Right atrium auricular region (tissue), 2 donors: ENCODE results near the gene GNG7. TPM values are rescaled to one million over a fixed set of nuclear protein-coding genes. Genes with fewer than 3 reads are reported as not detected.
"Not testable (repeated sequence)": the region's sequence is repeated elsewhere in the genome, so short reads cannot be mapped to it uniquely, and the experiment has no call there.

Experiments
- DNase-seq: peaks from one replicate; pipeline ENCODE4 v3.0.0-alpha.2; 2019; ENCODE audit warnings: low spot score
- H3K27ac ChIP-seq, 2 donors: fragments of 200-600 bp; sonication (generic); 1 replicate in 1 of 2; 2 replicates in 1 of 2; pipeline ENCODE4 v1.5.1; 2016 to 2019
- H3K27me3 ChIP-seq, 2 donors: fragments of 200-600 bp; sonication (generic); one replicate each; pipeline versions ENCODE4 v1.5.1 to v1.6.0; 2017 to 2019
- H3K36me3 ChIP-seq: fragments of 200-600 bp; sonication (generic); one replicate; pipeline ENCODE4 v1.5.1; 2016
- H3K4me1 ChIP-seq, 2 donors: fragments of 200-600 bp; sonication (generic); one replicate each; pipeline versions ENCODE4 v1.5.1 to v1.6.0; 2017 to 2019
- H3K4me3 ChIP-seq, 2 donors: fragments of 200-600 bp; sonication (generic); 1 replicate in 1 of 2; 2 replicates in 1 of 2; pipeline ENCODE4 v1.5.1; 2017 to 2019; ENCODE audit warnings: mild to moderate bottlenecking in 1 of 2, moderate library complexity in 1 of 2
- H3K9me3 ChIP-seq, 2 donors: fragments of 200-600 bp; sonication (generic); one replicate each; pipeline ENCODE4 v1.5.1; 2019
- total RNA-seq, 2 donors: library from RNA; depleted of rRNA; stranded (reverse); fragments of >200 nt; gene quantifications; one replicate each; pipeline ENCODE4 v1.1.0, GENCODE V29; 2016
- TF ChIP-seq, protein P1 (sequence below), 2 donors: fragments of 200-600 bp; sonication (generic); IDR thresholded peaks; one replicate each; pipeline ENCODE4 v1.5.1; 2019; ENCODE audit warnings: antibody characterized with exemption in 2 of 2

GNG7 gene
- total RNA-seq, 2 donors from 2014 or later: 18.0 to 22.8 TPM

DNA sequence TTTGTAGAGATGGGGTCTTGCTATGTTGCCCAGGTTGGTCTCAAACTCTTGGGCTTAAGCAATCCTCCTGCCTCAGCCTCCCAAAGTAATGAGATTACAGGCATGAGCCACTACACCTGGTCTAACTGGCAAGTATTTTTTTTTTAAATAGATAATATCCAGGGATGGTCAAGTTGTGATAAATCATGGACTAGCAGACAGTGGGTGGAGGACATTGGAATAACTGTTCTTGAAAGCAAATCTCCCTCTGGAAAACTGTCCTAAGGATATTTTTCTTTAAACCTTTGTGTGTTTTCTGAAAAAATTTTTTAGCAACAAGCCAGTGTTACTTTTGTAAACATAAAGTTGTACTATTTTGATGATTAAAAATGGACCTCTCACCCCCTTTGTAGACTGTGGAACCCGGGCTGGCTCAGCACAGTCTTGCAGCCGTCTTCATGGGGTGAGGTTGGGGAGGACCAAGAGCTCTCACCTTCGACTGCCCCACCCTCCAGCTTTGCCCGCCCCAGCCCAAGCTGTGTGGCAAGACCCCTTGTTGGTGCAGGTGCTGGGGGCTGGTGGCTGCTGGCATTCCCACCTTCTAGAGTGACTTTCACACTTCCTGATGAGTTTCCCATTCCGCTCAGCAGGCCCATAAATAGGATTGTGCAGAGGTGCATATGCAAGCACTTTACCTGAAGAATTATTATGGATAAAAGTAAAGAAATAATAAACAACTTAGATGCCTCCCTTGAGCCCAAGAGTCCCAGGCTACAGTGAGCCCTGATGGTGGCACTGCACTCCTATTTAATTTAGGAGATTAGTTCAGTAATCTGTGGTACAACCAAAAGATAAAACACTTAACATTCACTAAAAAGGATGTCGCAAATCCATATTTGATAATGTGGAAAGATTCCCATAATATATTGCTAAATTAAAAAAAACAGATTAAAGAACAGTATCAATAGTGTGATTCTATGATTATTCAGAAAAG is 119.2 kb downstream of the GNG7 start:
- peaks cover 0 to 34% of the 10 kb centered on the region in 2 donors for H3K4me1 ChIP-seq
- DNase-seq: no peak
- no peaks in the 10 kb centered on the region for H3K36me3 ChIP-seq
- peaks cover 0 to 24% of the 10 kb centered on the region in 2 donors for H3K9me3 ChIP-seq
- no peak overlapping the region for H3K27ac ChIP-seq
- H3K4me3 ChIP-seq: no peak overlapping the region
- no peaks in the 10 kb centered on the region for H3K27me3 ChIP-seq
- TF ChIP-seq, protein P1, sequence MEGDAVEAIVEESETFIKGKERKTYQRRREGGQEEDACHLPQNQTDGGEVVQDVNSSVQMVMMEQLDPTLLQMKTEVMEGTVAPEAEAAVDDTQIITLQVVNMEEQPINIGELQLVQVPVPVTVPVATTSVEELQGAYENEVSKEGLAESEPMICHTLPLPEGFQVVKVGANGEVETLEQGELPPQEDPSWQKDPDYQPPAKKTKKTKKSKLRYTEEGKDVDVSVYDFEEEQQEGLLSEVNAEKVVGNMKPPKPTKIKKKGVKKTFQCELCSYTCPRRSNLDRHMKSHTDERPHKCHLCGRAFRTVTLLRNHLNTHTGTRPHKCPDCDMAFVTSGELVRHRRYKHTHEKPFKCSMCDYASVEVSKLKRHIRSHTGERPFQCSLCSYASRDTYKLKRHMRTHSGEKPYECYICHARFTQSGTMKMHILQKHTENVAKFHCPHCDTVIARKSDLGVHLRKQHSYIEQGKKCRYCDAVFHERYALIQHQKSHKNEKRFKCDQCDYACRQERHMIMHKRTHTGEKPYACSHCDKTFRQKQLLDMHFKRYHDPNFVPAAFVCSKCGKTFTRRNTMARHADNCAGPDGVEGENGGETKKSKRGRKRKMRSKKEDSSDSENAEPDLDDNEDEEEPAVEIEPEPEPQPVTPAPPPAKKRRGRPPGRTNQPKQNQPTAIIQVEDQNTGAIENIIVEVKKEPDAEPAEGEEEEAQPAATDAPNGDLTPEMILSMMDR (IDR thresholded peaks at IDR 0.05): no peak

DNA sequence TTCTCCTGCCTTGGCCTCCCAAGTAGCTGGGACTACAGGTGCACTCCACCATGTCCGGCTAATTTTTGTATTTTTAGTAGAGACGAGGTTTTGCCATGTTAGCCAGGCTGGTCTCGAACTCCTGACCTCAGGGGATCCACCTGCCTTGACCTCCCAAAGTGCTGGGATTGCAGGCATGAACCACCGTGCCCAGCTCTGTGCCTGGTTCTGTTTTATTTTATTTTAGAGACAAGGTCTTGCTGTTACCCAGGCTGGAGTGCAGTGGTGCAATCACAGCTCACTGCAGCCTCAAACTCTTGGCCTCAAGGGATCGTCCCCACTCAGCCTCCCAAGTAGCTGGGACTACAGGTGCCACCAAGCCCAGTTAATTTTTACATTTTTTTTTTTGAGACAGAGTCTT is 122.1 kb downstream of the GNG7 start:
- H3K27me3 ChIP-seq, H3K36me3 ChIP-seq, H3K4me3 ChIP-seq, DNase-seq: not testable (repeated sequence)
- H3K9me3 ChIP-seq: peaks cover 0 to 24% of the 10 kb centered on the region in 2 donors
- peak overlapping the region; percentile 91 for H3K27ac ChIP-seq
- peaks cover 0 to 43% of the 10 kb centered on the region in 2 donors for H3K4me1 ChIP-seq

DNA sequence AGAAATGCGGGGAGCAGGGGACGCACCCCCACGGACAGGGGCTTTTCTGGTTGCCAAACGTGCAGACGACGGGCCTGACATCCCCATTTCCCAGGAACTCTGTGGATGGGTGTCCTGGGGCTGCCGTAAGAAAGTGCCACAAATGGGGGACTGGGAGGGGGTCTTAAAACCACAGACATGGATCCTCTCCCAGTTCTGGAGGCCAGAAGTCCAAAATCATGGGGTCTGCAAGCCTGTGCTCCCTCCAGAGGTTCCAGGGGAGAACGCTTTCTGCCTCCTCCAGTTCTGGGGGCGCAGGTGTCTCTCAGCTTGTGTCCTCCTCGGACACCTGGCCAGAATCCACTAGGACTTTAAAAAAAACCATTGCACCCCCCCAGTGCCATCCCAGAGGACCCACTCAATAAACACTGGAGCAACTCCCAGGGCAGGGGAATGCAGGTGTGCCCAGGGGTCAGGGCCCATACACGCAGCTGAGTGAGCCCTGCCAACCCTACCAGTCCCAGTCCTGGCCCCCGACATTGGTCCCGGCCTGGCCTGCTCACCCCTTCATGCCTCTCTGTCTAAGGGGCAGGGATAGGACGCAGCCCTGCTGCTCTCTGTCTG is 122.7 kb downstream of the GNG7 start:
- DNase-seq: no peak
- peak overlapping the region; percentile 36 to 51 for H3K4me3 ChIP-seq
- TF ChIP-seq, protein P1 (IDR thresholded peaks at IDR 0.05): peak in 1 of 2 donors; percentile 17

DNA sequence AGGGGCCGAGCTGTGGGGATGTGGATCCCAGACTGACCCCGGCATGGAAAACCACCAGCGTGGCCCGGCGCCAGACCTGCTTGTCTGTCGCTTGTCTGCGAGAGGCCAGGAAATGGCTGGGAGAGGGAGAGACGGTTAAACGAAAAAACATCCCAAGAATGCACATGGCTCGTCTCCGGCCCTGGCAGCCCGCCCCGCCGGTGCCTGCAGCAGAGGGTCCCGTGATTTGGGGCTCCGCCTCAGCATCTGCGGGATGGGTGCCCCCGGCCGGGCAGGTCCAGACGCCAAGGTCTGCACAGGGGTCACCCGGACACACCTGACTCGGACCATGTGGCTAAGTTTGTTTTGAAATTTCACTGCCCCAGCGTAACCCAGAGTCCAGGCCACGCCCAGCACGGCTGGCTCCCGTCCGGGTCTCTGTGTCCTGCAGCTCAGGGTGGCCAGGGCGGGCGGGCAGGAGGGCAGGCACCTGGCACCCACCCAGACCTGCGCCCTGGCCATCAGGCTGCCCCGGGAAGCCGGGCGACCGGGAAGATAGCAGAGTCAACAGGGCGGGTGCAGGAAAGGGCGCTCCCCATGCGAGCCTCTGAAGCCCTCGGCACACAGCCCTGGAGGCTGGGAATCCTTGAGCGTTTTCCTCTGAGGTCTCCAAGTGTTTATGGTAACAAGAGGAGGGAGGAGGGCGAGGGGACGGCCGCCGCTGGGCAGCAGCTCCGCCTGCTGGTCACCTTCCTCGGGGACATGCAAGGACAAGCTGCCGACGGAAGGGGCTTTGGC is 123.4 kb downstream of the GNG7 start:
- Histone ChIP-seq H3K27ac (peak overlapping the region; percentile 91), H3K4me1 (peaks cover 0 to 43% of the 10 kb centered on the region in 2 donors), H3K9me3 (peaks cover 0 to 24% of the 10 kb centered on the region in 2 donors), H3K36me3 (no peaks in the 10 kb centered on the region), H3K27me3 (no peaks in the 10 kb centered on the region), H3K4me3 (peak overlapping the region; percentile 36 to 51)
- peak; percentile 97 for DNase-seq
- TF ChIP-seq, protein P1 (IDR thresholded peaks at IDR 0.05): peak; percentile 90 to 95

More for the DNA sequence above, 122.7 kb downstream of the GNG7 start:
- Histone ChIP-seq H3K27ac (peak overlapping the region; percentile 91), H3K36me3 (no peaks in the 10 kb centered on the region), H3K4me1 (peaks cover 0 to 43% of the 10 kb centered on the region in 2 donors), H3K27me3 (no peaks in the 10 kb centered on the region), H3K9me3 (peaks cover 0 to 24% of the 10 kb centered on the region in 2 donors)

DNA sequence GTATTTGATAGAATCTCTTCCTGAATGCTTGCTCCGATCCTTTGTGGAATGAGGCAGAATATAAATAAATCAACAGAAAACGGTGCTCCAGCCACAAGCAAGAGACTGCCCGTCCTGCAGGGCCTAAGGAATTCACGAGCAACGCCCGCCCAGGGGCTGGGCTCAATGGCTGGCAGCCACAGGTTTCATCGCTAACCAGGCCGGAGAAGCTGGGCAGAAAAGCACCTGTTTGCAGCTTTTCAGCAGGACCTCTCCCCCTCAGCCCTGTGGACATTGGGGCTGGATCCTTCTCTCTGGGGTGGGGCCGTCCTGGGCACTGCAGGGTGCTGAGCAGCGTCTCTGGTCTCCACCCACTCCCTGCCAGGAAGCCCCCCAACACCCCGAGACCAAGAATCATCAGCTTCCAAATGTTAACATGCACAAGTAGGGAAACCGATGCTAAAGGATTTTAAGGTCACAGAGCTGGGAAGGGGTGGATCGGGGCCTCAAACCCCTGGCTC is 124.1 kb downstream of the GNG7 start:
- H3K36me3 ChIP-seq: no peaks in the 10 kb centered on the region
- peak overlapping the region; percentile 91 for H3K27ac ChIP-seq
- no peaks in the 10 kb centered on the region for H3K27me3 ChIP-seq
- peak; percentile 73 for DNase-seq
- H3K4me1 ChIP-seq: peaks cover 0 to 43% of the 10 kb centered on the region in 2 donors
- H3K9me3 ChIP-seq: peaks cover 0 to 18% of the 10 kb centered on the region in 2 donors
- TF ChIP-seq, protein P1 (IDR thresholded peaks at IDR 0.05): no peak
- H3K4me3 ChIP-seq: peak overlapping the region; percentile 36 to 51
